Measurements from ENCODE around the gene IMPA2.

- TF ChIP-seq POLR2A (IDR thresholded peaks at IDR 0.05): no peak
- TF ChIP-seq, protein P1, sequence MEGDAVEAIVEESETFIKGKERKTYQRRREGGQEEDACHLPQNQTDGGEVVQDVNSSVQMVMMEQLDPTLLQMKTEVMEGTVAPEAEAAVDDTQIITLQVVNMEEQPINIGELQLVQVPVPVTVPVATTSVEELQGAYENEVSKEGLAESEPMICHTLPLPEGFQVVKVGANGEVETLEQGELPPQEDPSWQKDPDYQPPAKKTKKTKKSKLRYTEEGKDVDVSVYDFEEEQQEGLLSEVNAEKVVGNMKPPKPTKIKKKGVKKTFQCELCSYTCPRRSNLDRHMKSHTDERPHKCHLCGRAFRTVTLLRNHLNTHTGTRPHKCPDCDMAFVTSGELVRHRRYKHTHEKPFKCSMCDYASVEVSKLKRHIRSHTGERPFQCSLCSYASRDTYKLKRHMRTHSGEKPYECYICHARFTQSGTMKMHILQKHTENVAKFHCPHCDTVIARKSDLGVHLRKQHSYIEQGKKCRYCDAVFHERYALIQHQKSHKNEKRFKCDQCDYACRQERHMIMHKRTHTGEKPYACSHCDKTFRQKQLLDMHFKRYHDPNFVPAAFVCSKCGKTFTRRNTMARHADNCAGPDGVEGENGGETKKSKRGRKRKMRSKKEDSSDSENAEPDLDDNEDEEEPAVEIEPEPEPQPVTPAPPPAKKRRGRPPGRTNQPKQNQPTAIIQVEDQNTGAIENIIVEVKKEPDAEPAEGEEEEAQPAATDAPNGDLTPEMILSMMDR (IDR thresholded peaks at IDR 0.05): no peak
These were observed 7.9 kb downstream of the IMPA2 start for GRCh38 chr18:11989174-11989573.
